Measurements from ENCODE around the gene VOPP1.

VOPP1 gene

GRCh38 chr7:55534262-55534915 lies 37.9 kb downstream of the VOPP1 start:
- in situ Hi-C loops (cut with MboI; ENCODE audit: low pct_unique_long_range_greater_than_20kb, low sequenced_read_pairs, unreplicated experiment), result no loop called here
- peak; percentile 88 for DNase-seq (ENCODE audit: low spot score)

GRCh38 chr7:55533729-55534080 lies 38.6 kb downstream of the VOPP1 start:
- TF ChIP-seq CTCF (IDR thresholded peaks at IDR 0.05; ENCODE audit: extremely low read depth, insufficient read depth, missing control alignments), result no peak
- no peak for DNase-seq (ENCODE audit: low spot score)
- in situ Hi-C loops (cut with MboI; ENCODE audit: low pct_unique_long_range_greater_than_20kb, low sequenced_read_pairs, unreplicated experiment), result no loop called here

More at GRCh38 chr7:55534262-55534915, 37.9 kb downstream of the VOPP1 start:
- TF ChIP-seq CTCF (IDR thresholded peaks at IDR 0.05; ENCODE audit: extremely low read depth, insufficient read depth, missing control alignments), result no peak

GRCh38 chr7:55533050-55533728 lies 39.1 kb downstream of the VOPP1 start:
- no peak for TF ChIP-seq CTCF (IDR thresholded peaks at IDR 0.05; ENCODE audit: extremely low read depth, insufficient read depth, missing control alignments)
- peak; percentile 80 for DNase-seq (ENCODE audit: low spot score)
- in situ Hi-C loops (cut with MboI; ENCODE audit: low pct_unique_long_range_greater_than_20kb, low sequenced_read_pairs, unreplicated experiment), result no loop called here

GRCh38 chr7:55532150-55532917 lies 40.0 kb downstream of the VOPP1 start:
- no peak for DNase-seq (ENCODE audit: low spot score)
- TF ChIP-seq CTCF (IDR thresholded peaks at IDR 0.05; ENCODE audit: extremely low read depth, insufficient read depth, missing control alignments), result no peak
- in situ Hi-C loops (cut with MboI; ENCODE audit: low pct_unique_long_range_greater_than_20kb, low sequenced_read_pairs, unreplicated experiment), result no loop called here

- DNase-seq (ENCODE audit: low spot score), result no peak
- TF ChIP-seq CTCF (IDR thresholded peaks at IDR 0.05; ENCODE audit: extremely low read depth, insufficient read depth, missing control alignments), result no peak
- in situ Hi-C loops (cut with MboI; ENCODE audit: low pct_unique_long_range_greater_than_20kb, low sequenced_read_pairs, unreplicated experiment), result no loop called here
Observed at GRCh38 chr7:55531536-55531935, 40.8 kb downstream of the VOPP1 start.

- no peak for DNase-seq (ENCODE audit: low spot score)
- in situ Hi-C loops (cut with MboI; ENCODE audit: low pct_unique_long_range_greater_than_20kb, low sequenced_read_pairs, unreplicated experiment), result no loop called here
- no peak for TF ChIP-seq CTCF (IDR thresholded peaks at IDR 0.05; ENCODE audit: extremely low read depth, insufficient read depth, missing control alignments)
Observed at GRCh38 chr7:55527307-55527706, 45.0 kb downstream of the VOPP1 start.
